Kidney (tissue), 14 donors: ENCODE measurements around the gene GPT2. TPM values are rescaled to one million over a fixed set of nuclear protein-coding genes. Genes with fewer than 3 reads are reported as not detected.

Experiments used
- DNase-seq, 5 donors: peaks; one replicate each; pipeline ENCODE4 v3.0.0-alpha.2; 2013 to 2020
- FAIRE-seq: peaks from 2 replicates; lab custom pipeline; 2012; peaks lifted over from hg19 to GRCh38; lab: Jason Lieb, UNC
- H3K27ac ChIP-seq, 2 donors: one replicate each; pipeline ENCODE4 v1.7.0; 2013; ENCODE audit warnings: low read depth in 2 of 2, low read length in 2 of 2, inconsistent platforms in 1 of 2
- H3K27me3 ChIP-seq: one replicate; pipeline ENCODE4 v1.7.1; 2013; ENCODE audit warnings: low read length, inconsistent platforms; ENCODE audit not compliant: control insufficient read depth, insufficient read depth
- H3K36me3 ChIP-seq, 3 donors: one replicate each; pipeline versions ENCODE4 v1.7.0 to v1.7.1; 2013; ENCODE audit warnings: low read length in 3 of 3, control low read depth in 1 of 3, inconsistent platforms in 1 of 3; ENCODE audit not compliant: insufficient read depth in 3 of 3, control insufficient read depth in 2 of 3
- H3K4me1 ChIP-seq, 3 donors: one replicate each; pipeline versions ENCODE4 v1.7.0 to v1.7.1; 2013; ENCODE audit warnings: low read length in 3 of 3, inconsistent platforms in 1 of 3, low read depth in 1 of 3; ENCODE audit not compliant: control insufficient read depth in 2 of 3, insufficient read depth in 2 of 3
- H3K4me3 ChIP-seq, 3 donors: one replicate each; pipeline versions ENCODE4 v1.7.0 to v1.8.1; 2013; ENCODE audit warnings: low read length in 3 of 3, control low read depth in 1 of 3, inconsistent platforms in 1 of 3
- H3K9ac ChIP-seq, 3 donors: one replicate each; pipeline versions ENCODE4 v1.7.0 to v1.7.1; 2013; ENCODE audit warnings: low read length in 3 of 3, control low read depth in 1 of 3, inconsistent platforms in 1 of 3
- H3K9me3 ChIP-seq, 3 donors: one replicate each; pipeline versions ENCODE4 v1.7.0 to v1.7.1; 2013; ENCODE audit warnings: low read length in 3 of 3, control low read depth in 1 of 3, inconsistent platforms in 1 of 3; ENCODE audit not compliant: control insufficient read depth in 2 of 3, insufficient read depth in 1 of 3
- CTCF ChIP-seq: IDR thresholded peaks from 3 replicates; pipeline ENCODE4 v1.5.1; 2012; ENCODE audit warnings: mild to moderate bottlenecking, moderate library complexity, borderline replicate concordance; ENCODE audit not compliant: insufficient read depth; ENCODE audit errors: extremely low read depth
- intact Hi-C: fragments of 100-400 bp; cut with DNase I; formaldehyde crosslinking; loops from one replicate; pipeline ENCODE4 v1.11.1; 2022
- polyA plus RNA-seq: library from polyadenylated mRNA; stranded (reverse); fragments of 350-450 nt; fragmentation: Illumina TruSeq; extraction: RNeasy Lipid Tissue Mini Kit (QIAGEN cat#74804); gene quantifications from one replicate; pipeline ENCODE4 v1.2.3, GENCODE V29; 2014; ENCODE audit warnings: low read depth, low replicate concordance; ENCODE audit not compliant: insufficient read depth
- total RNA-seq: library from RNA; stranded (reverse); fragmentation: NEBNext Ultra II Directional; extraction: Animal tissue kit (Norgen Biotek cat#: 25700); gene quantifications from one replicate; pipeline ENCODE4 v1.2.1, GENCODE V29; 2021
- donor health status: control.
- donor health status: control.
- donor health status: control.
- donor health status: control.
- donor health status: control.
- donor health status: DM: yes; HTN: yes; CAD: no.
- donor health status: Normal renal cell carcinoma (clear cell type).

GPT2 gene
- total and polyA plus RNA-seq, 2 donors from 2014 or later, result 6.5 to 37.1 TPM

- intact Hi-C loops, result no loop called here
- Histone ChIP-seq H3K27ac (no peak overlapping the region), H3K9me3 (peaks cover 0 to 2% (median 0%) of the 10 kb centered on the region in 3 donors), H3K27me3 (no peaks in the 10 kb centered on the region), H3K4me3 (no peak overlapping the region), H3K36me3 (peaks cover 7 to 29% (median 12%) of the 10 kb centered on the region in 3 donors), H3K9ac (no peak overlapping the region), H3K4me1 (no peaks in the 10 kb centered on the region)
- DNase-seq, result no peak
- TF ChIP-seq CTCF, result no peak
- FAIRE-seq, result no peak
These were observed 30.5 kb downstream of the GPT2 start for GRCh38 chr16:46914556-46915201.

GRCh38 chr16:46915483-46916025, 31.4 kb downstream of the GPT2 start:
- Histone ChIP-seq H3K9ac (no peak overlapping the region), H3K4me1 (peaks cover 0 to 5% (median 0%) of the 10 kb centered on the region in 3 donors), H3K9me3 (peaks cover 0 to 2% (median 0%) of the 10 kb centered on the region in 3 donors), H3K4me3 (no peak overlapping the region), H3K27me3 (no peaks in the 10 kb centered on the region), H3K36me3 (peaks cover 7 to 29% (median 12%) of the 10 kb centered on the region in 3 donors), H3K27ac (no peak overlapping the region)
- no peak for TF ChIP-seq CTCF
- DNase-seq, result no peak
- intact Hi-C loops, result no loop called here
- no peak for FAIRE-seq

GRCh38 chr16:46916980-46917379, 32.8 kb downstream of the GPT2 start:
- FAIRE-seq (no peak), DNase-seq (no peak)
- peaks cover 0 to 9% (median 5%) of the 10 kb centered on the region in 3 donors for H3K4me1 ChIP-seq
- H3K9ac ChIP-seq, result no peak overlapping the region
- H3K27ac ChIP-seq, result no peak overlapping the region
- peaks cover 7 to 22% (median 9%) of the 10 kb centered on the region in 3 donors for H3K36me3 ChIP-seq
- no peak overlapping the region for H3K4me3 ChIP-seq
- intact Hi-C loops, result no loop called here
- TF ChIP-seq CTCF, result no peak
- peaks cover 0 to 2% (median 0%) of the 10 kb centered on the region in 3 donors for H3K9me3 ChIP-seq
- H3K27me3 ChIP-seq, result no peaks in the 10 kb centered on the region
